Hepatocyte (in vitro differentiated cells): Measurements from ENCODE around the gene IFT43. TPM values are rescaled to one million over a fixed set of nuclear protein-coding genes. Genes with fewer than 3 reads are reported as not detected.

Experiments
- DNase-seq: peaks from one replicate; pipeline ENCODE4 v3.0.0-alpha.2; 2016; ENCODE audit warnings: low spot score
- H2AFZ ChIP-seq: fragments of 200-600 bp; sonication (generic); 2 replicates; pipeline ENCODE4 v1.6.0; 2016; ENCODE audit warnings: antibody characterized with exemption, mild to moderate bottlenecking
- H3K27ac ChIP-seq: fragments of 200-600 bp; sonication (generic); 2 replicates; pipeline ENCODE4 v1.5.1; 2016; ENCODE audit warnings: mild to moderate bottlenecking
- H3K27me3 ChIP-seq: fragments of 200-600 bp; sonication (generic); 2 replicates; pipeline ENCODE4 v1.6.1; 2016
- H3K36me3 ChIP-seq: fragments of 200-600 bp; sonication (generic); replicated peaks from 2 replicates; pipeline ENCODE4 v1.5.1; 2016; ENCODE audit warnings: low read depth; ENCODE audit not compliant: insufficient read depth
- H3K4me1 ChIP-seq: fragments of 200-600 bp; sonication (generic); 2 replicates; pipeline ENCODE4 v1.5.1; 2016; ENCODE audit warnings: mild to moderate bottlenecking, moderate library complexity; ENCODE audit not compliant: insufficient read depth
- H3K4me2 ChIP-seq: fragments of 200-600 bp; sonication (generic); 2 replicates; pipeline ENCODE4 v1.6.0; 2016
- H3K4me3 ChIP-seq: fragments of 200-600 bp; sonication (generic); 2 replicates; pipeline ENCODE4 v1.5.1; 2016; ENCODE audit warnings: mild to moderate bottlenecking
- H3K79me2 ChIP-seq: fragments of 200-600 bp; sonication (generic); 2 replicates; pipeline ENCODE4 v1.6.0; 2017; ENCODE audit warnings: mild to moderate bottlenecking
- H3K9me2 ChIP-seq: fragments of 200-600 bp; sonication (generic); replicated peaks from 2 replicates; pipeline ENCODE4 v1.6.0; 2017; ENCODE audit warnings: mild to moderate bottlenecking; ENCODE audit not compliant: insufficient read depth
- H3K9me3 ChIP-seq: fragments of 200-600 bp; sonication (generic); 2 replicates; pipeline ENCODE4 v1.5.1; 2016; ENCODE audit warnings: low read depth, mild to moderate bottlenecking
- H4K20me1 ChIP-seq: fragments of 200-600 bp; sonication (generic); 2 replicates; pipeline ENCODE4 v1.6.0; 2016; ENCODE audit warnings: mild to moderate bottlenecking; ENCODE audit not compliant: insufficient read depth, poor library complexity, severe bottlenecking
- EZH2 ChIP-seq: fragments of 200-600 bp; sonication (generic); IDR thresholded peaks from 2 replicates; pipeline ENCODE4 v1.6.1; 2016; ENCODE audit warnings: antibody characterized with exemption, mild to moderate bottlenecking, borderline replicate concordance
- EZH2phosphoT487 ChIP-seq: fragments of 200-600 bp; sonication (generic); IDR thresholded peaks from one replicate; pipeline ENCODE4 v1.6.1; 2018; ENCODE audit warnings: antibody characterized with exemption, mild to moderate bottlenecking, low read depth, moderate library complexity; ENCODE audit not compliant: unreplicated experiment, severe bottlenecking
- WGBS: methylation state at CpG from one replicate; pipeline ENCODE4 v1.1.6; 2016; ENCODE audit warnings: low lambda C conversion rate; ENCODE audit errors: missing lambda C conversion rate; 5-methylcytosine and 5-hydroxymethylcytosine counted together
- polyA plus RNA-seq: library from polyadenylated mRNA; unstranded; fragments of >200 nt; fragmentation: Nextera tagmentation; extraction: Ambion mirVana; gene quantifications from 2 replicates; pipeline ENCODE4 v1.2.1, GENCODE V29; 2016
- total RNA-seq: library from RNA; depleted of rRNA; stranded (reverse); fragments of >200 nt; gene quantifications from 2 replicates; pipeline ENCODE4 v1.2.3, GENCODE V29; 2014
- TF ChIP-seq, protein P1 (sequence below): fragments of 200-600 bp; sonication (generic); IDR thresholded peaks from 2 replicates; pipeline ENCODE4 v1.5.1; 2016; ENCODE audit warnings: antibody characterized with exemption, mild to moderate bottlenecking; ENCODE audit not compliant: poor library complexity

Gene IFT43
- total and polyA plus RNA-seq, 2 experiments from 2014 or later, result 31.9 to 43.2 TPM

DNA sequence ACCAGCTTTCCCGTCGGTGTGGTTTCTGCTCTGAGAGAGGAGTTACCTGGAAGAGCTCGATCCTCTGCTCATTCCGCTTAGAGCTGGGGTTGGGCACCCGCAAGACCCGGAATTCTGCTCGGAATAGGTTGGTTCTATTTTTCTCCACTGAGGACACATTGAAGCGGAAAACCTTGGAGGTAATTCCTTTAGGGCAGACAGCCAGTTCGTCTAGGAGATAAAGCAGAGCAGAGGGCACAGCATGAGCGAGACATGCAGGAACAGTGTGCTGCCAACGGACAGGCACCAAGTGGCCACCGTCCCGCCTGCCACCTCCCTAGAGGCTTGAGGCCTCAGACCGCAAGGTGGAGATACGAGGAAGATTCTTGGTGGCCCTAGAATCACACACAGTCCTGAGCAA, 14.1 kb upstream of the IFT43 start:
- H3K79me2 ChIP-seq, result peaks cover 5% of the 10 kb centered on the region
- no peaks in the 10 kb centered on the region for H4K20me1 ChIP-seq
- H3K36me3 ChIP-seq, result no peaks in the 10 kb centered on the region
- no peak overlapping the region for H3K4me2 ChIP-seq
- H2AFZ ChIP-seq, result no peak overlapping the region
- WGBS, result 96% methylated on average over 15 of the region's 15 CpGs
- no peak for DNase-seq
- no peaks in the 10 kb centered on the region for H3K4me1 ChIP-seq
- no peaks in the 10 kb centered on the region for H3K9me2 ChIP-seq
- no peaks in the 10 kb centered on the region for H3K9me3 ChIP-seq
- no peak overlapping the region for H3K27ac ChIP-seq
- H3K4me3 ChIP-seq, result no peak overlapping the region
- no peaks in the 10 kb centered on the region for H3K27me3 ChIP-seq
- TF ChIP-seq EZH2 (no peak), EZH2phosphoT487 (no peak)
- TF ChIP-seq, protein P1, sequence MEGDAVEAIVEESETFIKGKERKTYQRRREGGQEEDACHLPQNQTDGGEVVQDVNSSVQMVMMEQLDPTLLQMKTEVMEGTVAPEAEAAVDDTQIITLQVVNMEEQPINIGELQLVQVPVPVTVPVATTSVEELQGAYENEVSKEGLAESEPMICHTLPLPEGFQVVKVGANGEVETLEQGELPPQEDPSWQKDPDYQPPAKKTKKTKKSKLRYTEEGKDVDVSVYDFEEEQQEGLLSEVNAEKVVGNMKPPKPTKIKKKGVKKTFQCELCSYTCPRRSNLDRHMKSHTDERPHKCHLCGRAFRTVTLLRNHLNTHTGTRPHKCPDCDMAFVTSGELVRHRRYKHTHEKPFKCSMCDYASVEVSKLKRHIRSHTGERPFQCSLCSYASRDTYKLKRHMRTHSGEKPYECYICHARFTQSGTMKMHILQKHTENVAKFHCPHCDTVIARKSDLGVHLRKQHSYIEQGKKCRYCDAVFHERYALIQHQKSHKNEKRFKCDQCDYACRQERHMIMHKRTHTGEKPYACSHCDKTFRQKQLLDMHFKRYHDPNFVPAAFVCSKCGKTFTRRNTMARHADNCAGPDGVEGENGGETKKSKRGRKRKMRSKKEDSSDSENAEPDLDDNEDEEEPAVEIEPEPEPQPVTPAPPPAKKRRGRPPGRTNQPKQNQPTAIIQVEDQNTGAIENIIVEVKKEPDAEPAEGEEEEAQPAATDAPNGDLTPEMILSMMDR, result no peak

DNA sequence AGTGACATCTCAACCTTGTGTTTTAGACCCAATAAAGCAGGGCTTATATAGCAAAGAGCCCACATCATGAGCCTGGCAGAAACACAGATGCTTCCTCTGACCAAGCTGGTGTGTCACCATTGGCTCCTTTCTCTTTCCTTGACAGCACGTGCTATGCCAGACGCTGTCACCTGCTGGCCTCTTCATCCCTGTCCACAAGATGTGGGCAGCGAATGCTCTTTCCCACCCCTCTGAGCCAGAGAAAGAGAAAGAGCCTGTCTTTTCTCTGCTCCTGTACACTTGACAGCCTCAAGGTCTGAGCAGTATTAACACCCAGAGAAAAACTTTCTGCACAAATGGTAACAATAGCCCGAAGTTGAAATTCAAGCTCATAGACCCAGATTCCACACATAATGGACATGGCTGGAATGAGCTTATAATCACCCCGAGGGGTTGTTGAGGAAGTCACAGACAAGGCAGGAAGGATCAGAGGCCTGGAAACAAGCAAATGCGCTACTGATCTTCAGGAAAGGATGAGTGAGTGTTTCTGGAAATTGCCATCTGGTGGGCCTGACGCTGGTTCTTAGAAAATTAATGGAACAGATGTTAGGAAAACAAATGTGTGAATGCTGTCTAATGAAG, 12.7 kb upstream of the IFT43 start:
- Histone ChIP-seq H3K36me3 (no peaks in the 10 kb centered on the region), H3K4me1 (no peaks in the 10 kb centered on the region), H3K4me2 (no peak overlapping the region), H3K27ac (no peak overlapping the region), H3K4me3 (no peak overlapping the region), H3K79me2 (peaks cover 12% of the 10 kb centered on the region), H3K9me2 (no peaks in the 10 kb centered on the region), H4K20me1 (no peaks in the 10 kb centered on the region), H3K27me3 (no peaks in the 10 kb centered on the region), H3K9me3 (no peaks in the 10 kb centered on the region), H2AFZ (no peak overlapping the region)
- DNase-seq, result no peak
- 27% methylated on average over 7 of the region's 7 CpGs for WGBS
- TF ChIP-seq, protein P1, result no peak
- TF ChIP-seq EZH2phosphoT487, result no peak
- no peak for TF ChIP-seq EZH2

DNA sequence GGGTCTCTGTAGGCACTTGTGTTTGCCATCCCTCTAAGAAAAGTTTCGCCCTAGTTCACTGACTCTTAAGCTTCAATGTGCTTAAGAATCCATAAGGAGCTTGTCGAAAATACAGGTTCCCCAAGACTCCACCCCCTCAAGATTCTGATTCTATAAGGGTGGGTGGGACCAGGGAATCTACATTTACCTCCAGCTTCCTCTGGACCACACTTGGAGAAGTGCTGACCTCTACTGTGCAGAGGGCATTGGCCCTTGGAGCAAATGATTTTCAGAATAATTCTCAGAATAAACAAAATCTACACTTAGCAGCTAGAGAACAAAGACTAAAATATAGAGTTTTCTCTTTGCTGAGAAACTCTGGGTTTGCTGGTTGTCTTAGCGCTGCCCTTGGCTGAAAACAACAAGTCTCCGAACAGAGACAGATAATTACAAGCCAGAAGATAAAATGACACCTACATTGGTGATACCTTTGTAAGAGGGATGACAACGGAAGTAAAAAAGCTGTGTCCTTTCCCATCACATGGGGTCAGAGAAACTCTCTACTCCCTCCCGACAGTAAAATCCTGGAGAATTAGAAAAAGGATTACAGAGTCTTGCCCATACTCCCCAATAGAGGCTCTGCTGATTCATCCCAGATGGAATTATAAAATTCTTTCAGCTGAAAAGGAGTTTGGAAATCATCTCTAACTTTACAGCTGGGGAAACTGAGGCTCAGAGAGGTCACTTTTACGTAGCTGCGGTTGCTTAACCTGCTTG, 8.6 kb upstream of the IFT43 start:
- peak overlapping the region; percentile 91 for H3K4me2 ChIP-seq
- H3K9me2 ChIP-seq, result no peaks in the 10 kb centered on the region
- no peak for DNase-seq
- no peak overlapping the region for H3K4me3 ChIP-seq
- H3K27ac ChIP-seq, result peak overlapping the region; percentile 14
- no peaks in the 10 kb centered on the region for H3K9me3 ChIP-seq
- H2AFZ ChIP-seq, result no peak overlapping the region
- H4K20me1 ChIP-seq, result no peaks in the 10 kb centered on the region
- TF ChIP-seq EZH2phosphoT487 (no peak), EZH2 (no peak)
- TF ChIP-seq, protein P1, result no peak
- no peaks in the 10 kb centered on the region for H3K36me3 ChIP-seq
- 58% methylated on average over 8 of the region's 8 CpGs for WGBS
- peaks cover 38% of the 10 kb centered on the region for H3K79me2 ChIP-seq
- H3K4me1 ChIP-seq, result peaks cover 20% of the 10 kb centered on the region
- no peaks in the 10 kb centered on the region for H3K27me3 ChIP-seq
